Central memory CD8-positive, alpha-beta T cell (primary cell): ENCODE data around the gene FXYD5.
A peak's percentile ranks its signal among the peaks of the same experiment; 100 is the strongest.
"Not testable (repeated sequence)": the region's sequence is repeated elsewhere in the genome, so short reads cannot be mapped to it uniquely, and the experiment has no call there.

Experiments
- ATAC-seq: fragments of 150-1000 bp; cut with Tn5 transposase; replicated peaks from 2 replicates; pipeline ENCODE4 v1.10.0; 2022; ENCODE audit warnings: mild to moderate bottlenecking, moderate FRiP score, moderate number of reproducible peaks; ENCODE audit not compliant: poor library complexity, severe bottlenecking; ENCODE audit errors: extremely low read depth
- DNase-seq, 2 donors: peaks; one replicate each; pipeline ENCODE4 v3.0.0; 2021; ENCODE audit warnings: low spot score in 2 of 2
- H3K27ac Mint-ChIP-seq: one replicate; pipeline ENCODE4 v1.8.0; 2022; ENCODE audit warnings: low read depth, mild to moderate bottlenecking, moderate library complexity, mixed read lengths
- H3K27me3 Mint-ChIP-seq: one replicate; pipeline ENCODE4 v1.8.0; 2022; ENCODE audit warnings: mixed read lengths
- H3K36me3 Mint-ChIP-seq: one replicate; pipeline ENCODE4 v1.8.0; 2022; ENCODE audit warnings: mild to moderate bottlenecking, moderate library complexity, mixed read lengths; ENCODE audit not compliant: insufficient read depth
- H3K4me1 Mint-ChIP-seq: one replicate; pipeline ENCODE4 v1.8.0; 2022; ENCODE audit warnings: mixed read lengths
- H3K4me3 Mint-ChIP-seq: one replicate; pipeline ENCODE4 v1.8.0; 2022; ENCODE audit warnings: mild to moderate bottlenecking, moderate library complexity, mixed read lengths
- H3K9me3 Mint-ChIP-seq: one replicate; pipeline ENCODE4 v1.8.0; 2022; ENCODE audit warnings: mixed read lengths

Gene FXYD5

GRCh38 chr19:35144600-35145436, 9.7 kb upstream of the FXYD5 start:
- H3K27me3 Mint-ChIP-seq, result no peaks in the 10 kb centered on the region
- DNase-seq, result no peak
- ATAC-seq, result no peak
- H3K4me3 Mint-ChIP-seq, result no peak overlapping the region
- no peaks in the 10 kb centered on the region for H3K9me3 Mint-ChIP-seq
- no peaks in the 10 kb centered on the region for H3K36me3 Mint-ChIP-seq
- H3K27ac Mint-ChIP-seq, result no peak overlapping the region
- H3K4me1 Mint-ChIP-seq, result peaks cover 48% of the 10 kb centered on the region

GRCh38 chr19:35146746-35147459, 7.6 kb upstream of the FXYD5 start:
- H3K4me1 Mint-ChIP-seq, result peaks cover 32% of the 10 kb centered on the region
- H3K27me3 Mint-ChIP-seq, result no peaks in the 10 kb centered on the region
- no peak for ATAC-seq
- no peaks in the 10 kb centered on the region for H3K36me3 Mint-ChIP-seq
- H3K27ac Mint-ChIP-seq, result no peak overlapping the region
- no peaks in the 10 kb centered on the region for H3K9me3 Mint-ChIP-seq
- DNase-seq, result no peak
- H3K4me3 Mint-ChIP-seq, result no peak overlapping the region

GRCh38 chr19:35149463-35149862, 5.1 kb upstream of the FXYD5 start:
- H3K36me3 Mint-ChIP-seq, result peaks cover 3% of the 10 kb centered on the region
- no peak overlapping the region for H3K4me3 Mint-ChIP-seq
- peaks cover 28% of the 10 kb centered on the region for H3K4me1 Mint-ChIP-seq
- no peak overlapping the region for H3K27ac Mint-ChIP-seq
- no peak for ATAC-seq
- no peak for DNase-seq
- no peaks in the 10 kb centered on the region for H3K9me3 Mint-ChIP-seq
- no peaks in the 10 kb centered on the region for H3K27me3 Mint-ChIP-seq

GRCh38 chr19:35150445-35150844, 4.1 kb upstream of the FXYD5 start:
- DNase-seq, result no peak
- H3K36me3 Mint-ChIP-seq, result peaks cover 11% of the 10 kb centered on the region
- no peak overlapping the region for H3K27ac Mint-ChIP-seq
- peaks cover 29% of the 10 kb centered on the region for H3K4me1 Mint-ChIP-seq
- ATAC-seq, result no peak
- H3K27me3 Mint-ChIP-seq, result no peaks in the 10 kb centered on the region
- no peaks in the 10 kb centered on the region for H3K9me3 Mint-ChIP-seq
- H3K4me3 Mint-ChIP-seq, result no peak overlapping the region

GRCh38 chr19:35151273-35152065, 3.1 kb upstream of the FXYD5 start:
- peaks cover 20% of the 10 kb centered on the region for H3K36me3 Mint-ChIP-seq
- peak overlapping the region; percentile 39 for H3K27ac Mint-ChIP-seq
- H3K27me3 Mint-ChIP-seq, result no peaks in the 10 kb centered on the region
- H3K9me3 Mint-ChIP-seq, result no peaks in the 10 kb centered on the region
- no peak for ATAC-seq
- H3K4me3 Mint-ChIP-seq, result peak overlapping the region; percentile 100
- DNase-seq, result no peak
- peaks cover 38% of the 10 kb centered on the region for H3K4me1 Mint-ChIP-seq

GRCh38 chr19:35153129-35153522, 1.4 kb upstream of the FXYD5 start:
- Mint-ChIP-seq H3K36me3 (peaks cover 27% of the 10 kb centered on the region), H3K4me3 (peak overlapping the region; percentile 100), H3K4me1 (peaks cover 44% of the 10 kb centered on the region), H3K27ac (peak overlapping the region; percentile 52)
- H3K9me3 Mint-ChIP-seq, DNase-seq, ATAC-seq, H3K27me3 Mint-ChIP-seq: not testable (repeated sequence)

DNA sequence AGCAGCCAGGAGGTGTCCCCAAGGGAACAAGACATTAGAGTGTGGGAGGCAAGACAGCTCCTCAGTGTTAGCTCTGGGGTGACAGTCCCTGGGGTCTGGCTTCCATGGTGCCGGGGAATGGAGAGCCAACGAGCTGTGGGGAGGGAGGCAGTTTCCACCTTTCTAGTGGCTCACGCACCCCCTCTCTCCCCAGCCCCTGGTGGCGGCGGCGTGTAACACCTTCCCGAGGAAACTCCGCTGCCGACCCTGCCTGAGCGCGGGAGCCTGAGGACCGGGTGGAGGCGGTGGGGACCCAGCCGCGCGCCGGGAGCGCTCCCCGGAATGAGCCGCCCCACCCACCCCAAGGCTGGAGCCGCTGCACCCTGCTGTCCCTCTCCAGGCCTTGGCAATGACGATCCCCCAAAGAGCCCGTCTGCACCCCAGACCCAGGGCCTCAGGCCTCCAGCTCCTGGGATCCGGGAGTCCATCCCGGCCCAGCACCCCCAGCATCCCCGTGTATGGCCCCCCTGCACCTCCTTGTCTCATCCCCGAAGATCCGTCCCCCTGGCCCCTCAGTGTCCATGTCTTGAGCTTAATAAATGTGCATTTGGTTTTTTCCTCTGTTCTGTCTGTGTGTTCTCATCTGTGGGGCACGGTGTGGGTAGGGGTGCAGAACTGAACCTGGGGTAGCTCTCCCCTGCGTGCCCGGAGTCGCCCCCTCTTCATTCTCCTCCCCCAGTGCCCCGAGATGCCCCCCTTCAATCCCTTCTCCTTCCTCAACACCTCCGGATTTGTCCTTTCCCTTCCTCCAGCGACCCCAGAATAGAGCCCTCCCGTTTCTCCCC, 622 bp upstream of the FXYD5 start:
- H3K36me3 Mint-ChIP-seq, result peaks cover 32% of the 10 kb centered on the region
- peak overlapping the region; percentile 100 for H3K4me3 Mint-ChIP-seq
- H3K9me3 Mint-ChIP-seq, result no peaks in the 10 kb centered on the region
- DNase-seq (peak; percentile 44 to 60), ATAC-seq (peak; percentile 67)
- H3K4me1 Mint-ChIP-seq, result peaks cover 51% of the 10 kb centered on the region
- peak overlapping the region; percentile 99 for H3K27ac Mint-ChIP-seq
- no peaks in the 10 kb centered on the region for H3K27me3 Mint-ChIP-seq

DNA sequence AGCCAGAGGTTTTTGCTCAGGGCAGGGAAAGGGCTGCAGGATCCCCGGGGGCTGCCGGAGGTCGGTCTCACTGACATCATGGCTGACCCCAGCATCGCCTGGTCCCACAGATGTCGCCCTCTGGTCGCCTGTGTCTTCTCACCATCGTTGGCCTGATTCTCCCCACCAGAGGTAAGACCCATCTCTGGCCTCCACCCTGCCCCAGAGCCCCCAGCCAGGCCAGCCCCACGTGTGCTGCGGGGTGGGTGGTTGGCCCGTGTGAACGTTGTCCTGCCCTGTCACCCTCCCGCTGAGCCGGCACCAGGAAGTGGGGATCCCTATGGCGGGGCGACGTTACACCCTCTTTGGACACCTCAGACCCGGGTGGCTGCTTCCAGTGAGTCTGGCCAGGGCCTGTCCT, 906 bp downstream of the FXYD5 start:
- Mint-ChIP-seq H3K4me3 (peak overlapping the region; percentile 100), H3K27ac (peak overlapping the region; percentile 99), H3K9me3 (no peaks in the 10 kb centered on the region), H3K27me3 (no peaks in the 10 kb centered on the region), H3K36me3 (peaks cover 43% of the 10 kb centered on the region), H3K4me1 (peaks cover 51% of the 10 kb centered on the region)
- no peak for DNase-seq
- ATAC-seq, result peak; percentile 16

GRCh38 chr19:35155981-35156672, 1.6 kb downstream of the FXYD5 start:
- peaks cover 51% of the 10 kb centered on the region for H3K4me1 Mint-ChIP-seq
- H3K27ac Mint-ChIP-seq, result peak overlapping the region; percentile 99
- peaks cover 50% of the 10 kb centered on the region for H3K36me3 Mint-ChIP-seq
- DNase-seq, result no peak
- H3K4me3 Mint-ChIP-seq, result peak overlapping the region; percentile 100
- H3K9me3 Mint-ChIP-seq, result no peaks in the 10 kb centered on the region
- ATAC-seq, result no peak
- no peaks in the 10 kb centered on the region for H3K27me3 Mint-ChIP-seq

DNA sequence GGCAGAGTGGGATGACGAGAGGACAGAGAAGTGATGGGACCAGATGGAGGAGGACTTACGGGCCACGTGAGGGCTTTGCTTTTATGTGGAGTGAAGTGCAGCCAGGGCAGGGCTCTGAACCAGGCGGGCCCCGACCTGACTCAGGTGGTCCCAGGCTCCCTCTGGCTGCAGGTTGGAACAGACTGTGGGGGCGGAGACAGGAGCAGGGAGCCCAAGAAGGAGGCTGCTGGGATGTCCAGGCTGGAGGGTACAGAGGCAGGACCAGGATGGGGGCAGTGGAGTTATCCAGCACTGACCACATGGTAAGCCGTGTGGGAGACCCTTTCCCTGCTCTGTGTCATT, 2.1 kb downstream of the FXYD5 start:
- peak overlapping the region; percentile 100 for H3K4me3 Mint-ChIP-seq
- no peaks in the 10 kb centered on the region for H3K27me3 Mint-ChIP-seq
- H3K9me3 Mint-ChIP-seq, result no peaks in the 10 kb centered on the region
- ATAC-seq (no peak), DNase-seq (no peak)
- H3K36me3 Mint-ChIP-seq, result peaks cover 53% of the 10 kb centered on the region
- H3K4me1 Mint-ChIP-seq, result peaks cover 57% of the 10 kb centered on the region
- peak overlapping the region; percentile 99 for H3K27ac Mint-ChIP-seq

- no peaks in the 10 kb centered on the region for H3K27me3 Mint-ChIP-seq
- no peak for ATAC-seq
- no peak overlapping the region for H3K4me3 Mint-ChIP-seq
- H3K4me1 Mint-ChIP-seq, result peaks cover 57% of the 10 kb centered on the region
- H3K27ac Mint-ChIP-seq, result no peak overlapping the region
- no peaks in the 10 kb centered on the region for H3K9me3 Mint-ChIP-seq
- H3K36me3 Mint-ChIP-seq, result peaks cover 61% of the 10 kb centered on the region
- DNase-seq, result no peak
These were observed 2.9 kb downstream of the FXYD5 start for GRCh38 chr19:35157431-35157830.
